Inferior parietal cortex (tissue), 1 donor: ENCODE data around the gene SIRT6.
"Not testable (repeated sequence)": the region's sequence is repeated elsewhere in the genome, so short reads cannot be mapped to it uniquely, and the experiment has no call there.

ENCODE experiments used
- DNase-seq: peaks from one replicate; pipeline ENCODE4 v3.0.0-alpha.2; 2016; ENCODE audit errors: extremely low spot score

Gene SIRT6

GRCh38 chr19:4174895-4175668 lies 7.3 kb downstream of the SIRT6 start:
- no peak for DNase-seq

- no peak for DNase-seq
Measured at GRCh38 chr19:4174213-4174894, 8.0 kb downstream of the SIRT6 start.

GRCh38 chr19:4173479-4174212 lies 8.7 kb downstream of the SIRT6 start:
- DNase-seq = no peak

- peak; percentile 7 for DNase-seq
Measured at GRCh38 chr19:4172861-4173473, 9.4 kb downstream of the SIRT6 start.

- no peak for DNase-seq
Measured at GRCh38 chr19:4171676-4172075, 10.7 kb downstream of the SIRT6 start.

GRCh38 chr19:4164262-4164661 lies 18.1 kb downstream of the SIRT6 start:
- DNase-seq = no peak

- DNase-seq = no peak
Measured at GRCh38 chr19:4161415-4162077, 20.8 kb downstream of the SIRT6 start.

GRCh38 chr19:4157971-4158370 lies 24.4 kb downstream of the SIRT6 start:
- DNase-seq = not testable (repeated sequence)

- no peak for DNase-seq
Measured at GRCh38 chr19:4157164-4157563, 25.2 kb downstream of the SIRT6 start.

GRCh38 chr19:4154571-4155312 lies 27.6 kb downstream of the SIRT6 start:
- no peak for DNase-seq

GRCh38 chr19:4152241-4152998 lies 29.9 kb downstream of the SIRT6 start:
- no peak for DNase-seq

GRCh38 chr19:4151623-4152022 lies 30.7 kb downstream of the SIRT6 start:
- DNase-seq = no peak

- no peak for DNase-seq
Measured at GRCh38 chr19:4149518-4150288, 32.7 kb downstream of the SIRT6 start.

- no peak for DNase-seq
Measured at GRCh38 chr19:4144666-4145249, 37.6 kb downstream of the SIRT6 start.

GRCh38 chr19:4142916-4143315 lies 39.4 kb downstream of the SIRT6 start:
- not testable (repeated sequence) for DNase-seq

- peak; percentile 53 for DNase-seq
Measured at GRCh38 chr19:4140237-4140711, 42.1 kb downstream of the SIRT6 start.

- peak; percentile 60 for DNase-seq
Measured at GRCh38 chr19:4139614-4140236, 42.6 kb downstream of the SIRT6 start.

- DNase-seq = no peak
Measured at GRCh38 chr19:4138445-4138844, 43.9 kb downstream of the SIRT6 start.
